GM21737 (cell line): Measurements from ENCODE around the gene IFT74.

ENCODE experiments used
- ATAC-seq: cut with Tn5 transposase; IDR thresholded peaks from one replicate; pipeline ENCODE4 v1.9.1; 2021; ENCODE audit warnings: mild to moderate bottlenecking, moderate library complexity; ENCODE audit not compliant: unreplicated experiment

Gene IFT74

DNA sequence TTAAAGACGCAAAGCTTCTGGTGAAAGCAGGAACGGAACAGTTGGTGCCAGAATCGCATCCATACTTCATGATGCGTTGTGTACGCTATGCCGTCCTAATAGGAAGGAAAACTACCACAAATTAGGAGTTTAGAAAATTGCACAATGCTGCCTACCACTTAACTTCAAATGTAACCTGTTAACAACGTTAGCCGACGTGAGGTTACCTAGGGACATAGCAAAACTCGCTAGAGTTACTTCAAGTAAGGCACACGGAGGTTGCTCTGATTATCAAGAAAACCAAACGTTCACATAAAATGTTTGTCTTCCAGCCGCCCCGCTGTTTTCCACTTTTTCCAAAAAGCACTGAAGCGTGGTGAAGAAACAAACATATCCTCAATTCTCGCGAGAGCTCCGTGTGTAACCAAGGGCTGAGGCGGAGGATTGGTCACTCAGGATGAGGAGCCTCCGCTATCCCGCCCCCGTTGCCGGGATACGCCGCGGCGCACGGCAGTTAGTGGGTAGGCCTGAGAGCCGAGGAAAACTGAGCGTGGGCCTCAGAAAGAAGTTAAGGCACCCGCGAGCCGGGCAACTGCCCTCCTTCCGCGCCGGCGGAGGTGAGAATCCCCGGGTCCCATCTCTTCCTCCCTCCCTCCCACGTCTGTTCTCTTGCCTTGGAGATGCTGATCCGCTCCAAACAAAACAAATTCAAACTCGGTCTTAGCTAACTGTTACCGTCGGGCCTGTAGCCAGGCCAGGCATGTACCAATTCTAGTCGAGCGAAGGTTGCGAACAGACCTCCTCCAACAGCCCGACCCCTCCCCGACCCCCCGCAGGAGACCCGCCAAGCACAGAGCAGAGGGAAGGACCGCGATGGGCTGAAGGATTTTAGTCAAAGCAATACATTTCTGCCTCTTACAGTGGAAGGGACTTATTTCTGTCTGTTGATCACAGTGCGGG, at the start of gene IFT74:
TSS of gene IFT74 (plus strand) at position 492 of the 939 bp plus-strand sequence. CDS start 5,556 bp downstream, outside the sequence.
- peak; percentile 100 for ATAC-seq

DNA sequence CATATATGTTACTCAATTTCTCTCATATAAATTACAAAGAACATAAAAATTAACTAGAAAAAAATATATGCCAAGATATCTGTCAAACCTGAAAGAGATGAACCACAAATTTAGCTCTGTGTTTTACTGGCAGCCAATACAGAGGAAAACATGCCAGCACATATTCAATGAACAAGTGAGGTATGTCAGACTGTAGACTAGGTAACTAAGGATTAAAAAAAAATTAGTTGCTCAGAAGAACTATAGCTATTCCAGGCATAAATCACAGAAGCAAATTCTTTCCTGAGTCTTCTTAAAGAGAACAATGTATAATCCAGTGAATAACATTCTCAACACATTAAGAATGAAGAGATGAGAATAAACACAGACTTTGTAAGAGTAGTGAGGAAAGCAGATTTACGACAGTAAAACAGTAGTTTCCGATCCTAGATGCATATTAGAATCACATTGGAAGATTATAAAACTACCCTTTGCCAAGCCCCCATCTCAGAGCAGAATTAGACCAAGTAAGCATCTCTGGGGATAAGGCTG, 43.0 kb upstream of the IFT74 start:
- ATAC-seq = no peak

DNA sequence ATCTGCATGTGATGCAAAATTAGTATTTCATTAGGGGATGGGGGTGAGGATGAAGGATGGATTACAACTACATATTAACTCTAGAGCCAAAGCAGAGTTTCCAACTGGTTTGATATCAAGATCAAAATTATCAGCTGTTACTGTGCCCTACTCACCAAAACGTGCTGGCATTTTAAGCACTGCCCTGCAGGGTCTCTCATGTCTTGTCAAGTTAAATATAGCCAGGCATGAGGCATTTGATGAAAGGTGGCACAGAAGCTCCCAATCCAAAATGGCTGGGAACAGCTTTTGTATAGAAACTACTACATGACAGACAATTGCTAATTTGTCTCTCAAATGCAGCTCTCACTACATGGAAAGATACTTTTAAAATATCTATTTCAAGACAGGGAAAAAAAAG, 36.5 kb upstream of the IFT74 start:
- ATAC-seq = no peak

DNA sequence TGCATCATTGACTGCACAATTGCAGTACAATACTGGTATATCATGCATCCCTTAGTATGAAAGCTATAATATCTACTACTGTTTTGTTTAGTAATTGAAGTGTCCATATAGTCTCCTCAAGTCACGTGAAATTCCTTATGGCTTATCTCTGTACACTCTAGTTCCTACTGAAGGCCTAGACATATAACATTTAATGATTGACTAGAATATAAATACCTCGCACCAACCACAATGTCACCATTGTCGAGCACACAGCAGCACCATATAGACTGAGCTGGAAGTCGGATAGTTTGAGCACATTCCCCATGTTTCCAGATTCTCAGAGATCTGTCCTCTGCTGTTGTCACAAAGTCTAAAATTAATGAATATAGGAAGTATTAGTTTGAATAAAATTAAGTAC, 30.6 kb upstream of the IFT74 start:
- no peak for ATAC-seq

DNA sequence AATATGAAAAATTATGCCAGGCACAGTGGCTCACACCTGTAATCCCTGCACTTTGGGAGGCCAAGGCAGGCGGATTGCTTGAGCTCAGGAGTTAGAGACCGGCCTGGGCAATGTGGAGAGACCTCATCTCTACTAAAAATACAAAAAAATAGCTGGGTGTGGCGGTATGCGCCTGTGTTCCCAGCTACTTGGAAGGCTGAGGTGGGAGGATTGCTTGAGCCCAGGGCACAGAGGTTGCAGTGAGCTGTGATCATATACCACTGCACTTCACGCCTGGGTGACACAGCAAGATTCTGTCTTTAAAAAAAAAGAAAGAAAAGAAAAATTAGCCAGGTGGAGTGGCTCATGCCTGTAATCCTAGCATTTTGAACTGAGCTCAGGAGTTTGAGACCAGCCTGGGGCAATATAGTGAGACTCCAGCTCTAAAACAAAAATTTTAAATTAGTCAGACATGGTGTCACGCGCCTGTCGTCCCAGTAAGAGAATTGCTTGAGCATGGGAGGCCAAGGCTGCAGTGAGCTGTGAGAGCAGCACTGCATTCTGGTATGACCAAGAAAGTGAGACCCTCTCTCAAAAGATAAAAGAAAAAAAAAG, 27.2 kb upstream of the IFT74 start:
- no peak for ATAC-seq

DNA sequence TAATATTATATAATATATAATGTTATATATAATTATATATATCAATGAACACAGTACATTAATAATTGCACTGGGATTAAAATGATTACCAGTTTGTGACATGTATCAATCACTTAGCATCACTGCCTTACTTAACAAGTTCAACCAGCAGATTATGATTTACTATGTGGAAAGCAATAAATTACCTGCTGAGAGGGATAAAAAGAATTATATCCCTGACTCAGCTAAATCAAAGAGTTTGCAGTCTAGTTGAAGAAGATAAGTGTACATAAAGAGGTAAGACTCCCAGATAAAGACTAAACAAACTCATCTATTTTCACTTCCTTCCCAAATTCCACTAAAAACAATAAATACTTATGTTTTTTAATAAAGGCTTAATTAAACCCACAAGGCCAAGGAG, 20.4 kb upstream of the IFT74 start:
- no peak for ATAC-seq

DNA sequence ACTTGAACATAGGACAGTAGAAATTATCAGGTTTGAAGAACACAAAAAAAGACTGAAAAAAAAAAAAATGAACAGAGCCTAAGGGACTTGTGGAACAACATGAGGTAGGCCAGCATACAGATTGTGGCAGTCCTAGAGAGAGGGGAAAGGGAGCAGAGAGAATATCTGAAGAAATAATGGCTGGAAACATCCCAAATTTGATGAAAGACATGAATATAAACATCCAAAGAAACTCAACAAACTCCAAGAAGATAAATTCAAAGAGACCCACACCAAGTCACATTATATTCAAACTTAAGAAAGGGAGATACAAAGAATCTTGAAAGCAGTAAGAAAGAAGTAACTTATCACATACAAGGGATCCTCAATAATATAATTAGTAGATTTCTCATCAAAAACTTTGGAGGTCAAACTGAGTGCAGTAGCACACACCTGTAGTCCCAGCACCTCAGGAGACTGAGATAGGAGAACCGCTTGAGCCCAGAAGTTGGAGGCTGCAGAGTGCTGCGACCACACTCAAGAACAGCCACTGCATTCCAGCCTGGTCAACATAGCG, 18.3 kb upstream of the IFT74 start:
- ATAC-seq = no peak

DNA sequence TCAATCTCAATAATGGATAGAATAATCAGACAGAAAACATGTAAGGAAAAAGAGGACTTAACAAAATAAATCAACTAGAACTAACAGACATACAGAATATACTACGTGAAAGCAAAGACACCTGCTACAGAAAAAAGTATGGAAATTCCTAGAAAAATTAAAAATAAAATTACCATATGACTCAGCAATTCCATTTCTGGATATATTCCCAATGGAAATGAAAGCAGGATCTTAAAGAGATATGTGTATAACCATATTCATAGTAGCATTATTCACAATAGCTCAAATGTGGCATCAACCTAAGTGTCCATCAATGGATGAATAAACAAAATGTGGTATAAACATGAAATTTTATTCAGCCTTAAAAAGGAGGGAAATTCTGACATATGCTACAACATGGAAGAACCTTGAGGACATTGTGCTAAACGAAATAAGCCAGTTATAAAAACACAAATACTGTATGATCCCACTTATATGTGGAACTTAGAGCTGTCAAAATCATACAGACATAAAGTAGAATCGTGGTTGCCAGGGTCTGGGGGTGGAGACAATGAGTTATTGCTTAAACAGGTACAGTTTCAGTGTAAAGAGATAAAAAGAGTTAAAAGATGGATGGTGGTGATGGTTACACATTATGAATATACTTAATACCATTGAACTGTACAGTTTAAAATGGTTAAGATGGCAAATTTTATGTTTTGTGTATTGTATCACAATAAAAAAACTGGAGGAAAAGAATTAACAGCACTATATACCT, 16.1 kb upstream of the IFT74 start:
- no peak for ATAC-seq

DNA sequence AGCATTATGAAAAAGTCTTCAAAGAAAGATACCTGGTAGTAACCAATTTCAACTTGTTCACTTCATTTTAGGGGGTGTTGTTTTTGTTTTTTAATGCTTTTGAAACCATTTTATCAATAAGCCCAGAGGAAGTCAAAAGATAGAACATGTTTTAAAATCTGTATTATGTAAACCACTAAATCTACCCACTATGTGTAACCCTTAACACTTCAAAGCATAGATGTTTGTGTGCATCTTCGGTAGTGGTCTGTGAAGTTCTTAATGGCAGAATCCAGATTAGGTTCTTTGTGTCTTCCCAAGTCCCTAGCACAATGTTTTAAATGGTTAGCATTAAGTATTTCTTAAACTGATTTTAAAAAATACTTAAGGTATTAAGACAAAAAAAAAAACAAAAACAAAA, 15.4 kb upstream of the IFT74 start:
- ATAC-seq = no peak

DNA sequence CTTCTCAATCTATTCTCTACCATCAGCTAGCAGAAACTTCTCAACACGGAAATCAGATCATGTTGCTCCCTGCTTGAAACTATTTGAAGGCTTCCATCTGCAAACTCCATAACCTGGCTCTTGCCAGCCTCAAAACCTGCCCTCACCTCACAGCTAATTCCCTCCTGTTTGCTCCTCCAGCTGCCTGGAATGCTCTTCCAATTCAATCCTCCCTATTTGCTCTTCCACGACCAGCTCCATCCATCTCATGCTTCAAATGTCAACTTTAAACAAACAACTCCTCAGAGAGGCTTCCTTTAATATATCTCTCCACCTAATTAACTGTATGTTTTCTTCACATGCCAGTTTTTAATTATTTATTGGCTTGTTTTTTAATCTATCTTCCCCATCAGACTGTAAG, 10.6 kb upstream of the IFT74 start:
- no peak for ATAC-seq

GRCh38 chr9:26946753-26947727, 9.2 kb upstream of the IFT74 start, which contains the start of gene PLAA:
Gene PLAA, minus strand, starts transcription at chr9:26947242. Its CDS starts 197 bp downstream, at chr9:26947045.
- peak; percentile 98 for ATAC-seq

DNA sequence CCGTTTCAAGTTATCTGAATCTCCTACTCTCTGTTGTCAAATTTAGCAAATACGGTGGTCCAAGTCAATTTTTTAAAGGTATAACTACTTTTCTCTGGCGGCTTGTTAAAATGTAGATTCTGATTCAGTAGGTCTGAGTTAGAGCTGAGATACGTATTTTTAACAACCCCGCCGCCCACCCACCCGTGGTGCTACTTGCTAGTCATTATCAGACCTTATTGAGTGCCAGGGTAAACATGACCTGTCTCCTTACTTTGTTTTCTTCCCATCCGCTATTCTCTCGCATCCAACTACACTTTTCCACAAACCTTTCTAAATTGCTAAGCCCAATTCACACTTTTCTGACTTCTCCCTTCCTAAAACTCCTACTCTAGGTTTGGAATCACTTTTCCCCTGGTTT, 8.5 kb upstream of the IFT74 start:
- no peak for ATAC-seq

DNA sequence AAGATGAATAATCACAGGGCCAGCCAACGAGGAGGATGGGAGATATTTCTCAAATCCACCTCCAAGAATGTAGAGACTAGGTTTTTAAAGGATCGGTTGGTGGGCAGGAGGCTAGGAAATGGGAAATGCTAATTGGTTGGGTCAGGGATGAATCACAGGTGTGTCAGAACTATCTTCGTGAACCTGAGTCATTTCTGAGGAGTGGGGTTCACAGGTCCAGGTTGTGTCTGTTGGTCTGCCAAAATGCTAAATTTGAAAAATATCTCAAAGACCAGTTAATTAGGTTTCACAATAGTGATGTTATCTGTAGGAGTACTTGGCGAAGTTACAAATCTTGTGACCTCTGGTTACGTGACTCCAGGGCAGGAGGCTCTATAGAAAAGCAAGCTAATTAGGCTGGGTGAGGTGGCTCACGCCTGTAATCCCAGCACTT, 6.6 kb upstream of the IFT74 start:
- ATAC-seq = no peak

GRCh38 chr9:26950521-26950920, 5.7 kb upstream of the IFT74 start:
- no peak for ATAC-seq

DNA sequence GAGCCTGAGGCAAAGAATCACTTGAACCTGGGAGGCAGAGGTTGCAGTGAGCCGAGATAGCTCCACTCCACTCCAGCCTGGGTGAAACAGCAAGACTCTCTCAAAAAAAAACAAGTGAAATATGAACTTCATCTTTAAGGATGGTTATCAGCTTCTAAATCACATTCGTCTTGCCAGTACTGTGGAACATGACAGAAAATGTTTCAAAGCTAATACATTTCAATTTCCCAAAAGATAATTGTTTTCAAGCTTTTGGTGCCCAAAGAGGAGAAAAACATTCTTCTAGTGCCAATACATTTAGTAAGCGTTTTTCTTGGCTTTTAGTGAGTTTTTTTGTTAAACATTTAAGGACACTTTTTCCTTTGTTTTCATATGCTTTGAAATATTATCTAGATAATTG, 4.4 kb upstream of the IFT74 start:
- no peak for ATAC-seq

DNA sequence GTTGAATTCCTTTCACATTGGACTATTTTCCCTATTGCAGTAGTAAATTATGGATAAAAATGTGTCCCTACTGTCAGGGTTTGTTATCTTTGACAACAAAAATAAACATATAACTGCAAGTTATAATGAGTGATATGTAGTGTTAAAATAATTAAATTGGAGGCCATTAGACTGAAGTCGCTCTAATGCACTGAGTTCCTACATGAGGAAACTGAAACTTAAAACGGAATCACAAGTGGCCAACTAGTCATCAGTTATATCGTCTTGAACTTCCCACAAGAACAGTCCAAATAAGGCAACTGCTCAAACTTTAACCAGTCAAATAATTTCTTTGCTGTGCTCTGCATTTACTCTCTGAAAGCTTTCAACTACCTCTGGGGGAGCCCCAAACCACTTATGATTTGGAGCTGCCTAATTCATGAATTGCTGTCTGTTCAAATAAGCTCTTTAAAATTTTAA, 2.1 kb upstream of the IFT74 start:
- no peak for ATAC-seq

- ATAC-seq = no peak
These were observed 849 bp upstream of the IFT74 start for GRCh38 chr9:26955222-26955903.

DNA sequence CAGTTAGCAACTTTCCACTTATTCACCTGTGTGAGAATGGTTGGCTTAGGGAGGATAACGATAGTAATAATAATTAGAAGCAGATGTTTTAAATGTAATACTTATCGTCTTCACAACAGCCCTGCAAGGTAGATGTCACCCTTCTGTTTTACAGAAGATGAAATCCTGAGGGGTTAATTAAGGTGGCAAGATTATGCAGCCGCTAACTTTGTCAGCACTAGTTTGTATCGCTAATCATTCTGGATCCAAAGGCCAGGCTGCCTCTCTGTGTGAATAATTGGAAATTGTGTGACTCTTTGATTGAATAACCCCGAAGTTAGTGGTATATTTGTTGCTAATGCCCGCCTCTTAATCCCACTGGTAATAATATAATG, 635 bp downstream of the IFT74 start:
- ATAC-seq = no peak

DNA sequence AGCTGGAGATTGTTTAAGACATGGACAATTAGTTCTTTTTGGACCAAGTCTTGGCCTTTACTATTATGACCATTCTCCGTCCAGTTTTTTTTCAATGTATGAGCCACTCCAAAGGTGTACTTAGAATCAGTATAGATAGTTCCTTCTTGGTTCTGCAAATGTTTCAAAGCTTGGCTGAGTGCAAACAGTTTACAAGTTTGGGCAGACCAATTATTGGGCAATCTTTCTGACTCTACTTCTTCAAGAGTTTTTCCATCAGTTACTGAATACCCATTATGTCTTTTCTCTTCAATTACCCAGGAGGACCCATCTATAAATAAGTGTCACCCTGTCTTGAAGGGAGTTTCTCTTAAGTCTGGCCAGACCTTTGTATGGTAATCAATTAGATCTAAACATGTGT, 15.5 kb downstream of the IFT74 start:
- ATAC-seq = no peak
